Peyer's patch (tissue), 4 donors: ENCODE data around the gene OSBPL5.

Experiments used
- POLR2A ChIP-seq, 2 donors: fragments of 450-650 bp; IDR thresholded peaks; one replicate each; pipeline ENCODE4 v1.5.1; 2017; ENCODE audit warnings: antibody characterized with exemption in 2 of 2, mild to moderate bottlenecking in 2 of 2, moderate library complexity in 2 of 2
- TF ChIP-seq, protein P1 (sequence below), 6 experiments: fragments of 450-650 bp in 4 of 6; fragments of 200-600 bp in 2 of 6; sonication (generic) in 1 of 6; IDR thresholded peaks; one replicate each; pipeline ENCODE4 v1.5.1; 2017 to 2019; ENCODE audit warnings: antibody characterized with exemption in 6 of 6, mild to moderate bottlenecking in 3 of 6, moderate library complexity in 1 of 6

DNA sequence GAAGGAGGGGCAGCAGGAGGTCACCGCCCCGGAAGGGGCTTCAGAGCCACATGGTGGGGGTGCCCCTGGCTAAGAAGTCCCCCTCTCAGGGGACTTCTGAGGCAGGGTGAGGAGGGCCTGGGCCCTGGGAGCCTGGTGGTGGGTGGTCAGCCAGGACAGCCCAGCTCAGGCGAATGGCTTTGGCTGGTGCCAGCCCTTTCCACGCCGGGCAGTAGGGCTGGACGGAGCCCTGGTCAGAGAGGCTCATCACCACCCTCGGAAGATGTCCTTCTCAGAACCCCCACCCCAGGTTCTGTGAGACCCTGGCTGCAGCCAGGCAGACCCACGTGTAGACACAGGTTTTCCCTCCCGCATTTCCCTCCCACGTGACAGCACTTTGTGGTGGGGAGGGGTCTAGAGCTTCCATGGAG, 35.9 kb downstream of the OSBPL5 start:
- TF ChIP-seq, protein P1, sequence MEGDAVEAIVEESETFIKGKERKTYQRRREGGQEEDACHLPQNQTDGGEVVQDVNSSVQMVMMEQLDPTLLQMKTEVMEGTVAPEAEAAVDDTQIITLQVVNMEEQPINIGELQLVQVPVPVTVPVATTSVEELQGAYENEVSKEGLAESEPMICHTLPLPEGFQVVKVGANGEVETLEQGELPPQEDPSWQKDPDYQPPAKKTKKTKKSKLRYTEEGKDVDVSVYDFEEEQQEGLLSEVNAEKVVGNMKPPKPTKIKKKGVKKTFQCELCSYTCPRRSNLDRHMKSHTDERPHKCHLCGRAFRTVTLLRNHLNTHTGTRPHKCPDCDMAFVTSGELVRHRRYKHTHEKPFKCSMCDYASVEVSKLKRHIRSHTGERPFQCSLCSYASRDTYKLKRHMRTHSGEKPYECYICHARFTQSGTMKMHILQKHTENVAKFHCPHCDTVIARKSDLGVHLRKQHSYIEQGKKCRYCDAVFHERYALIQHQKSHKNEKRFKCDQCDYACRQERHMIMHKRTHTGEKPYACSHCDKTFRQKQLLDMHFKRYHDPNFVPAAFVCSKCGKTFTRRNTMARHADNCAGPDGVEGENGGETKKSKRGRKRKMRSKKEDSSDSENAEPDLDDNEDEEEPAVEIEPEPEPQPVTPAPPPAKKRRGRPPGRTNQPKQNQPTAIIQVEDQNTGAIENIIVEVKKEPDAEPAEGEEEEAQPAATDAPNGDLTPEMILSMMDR (IDR thresholded peaks at IDR 0.05) = no peak
- TF ChIP-seq POLR2A (IDR thresholded peaks at IDR 0.05) = no peak
